ENCODE data around the gene MYLK2.

MYLK2 gene

DNA sequence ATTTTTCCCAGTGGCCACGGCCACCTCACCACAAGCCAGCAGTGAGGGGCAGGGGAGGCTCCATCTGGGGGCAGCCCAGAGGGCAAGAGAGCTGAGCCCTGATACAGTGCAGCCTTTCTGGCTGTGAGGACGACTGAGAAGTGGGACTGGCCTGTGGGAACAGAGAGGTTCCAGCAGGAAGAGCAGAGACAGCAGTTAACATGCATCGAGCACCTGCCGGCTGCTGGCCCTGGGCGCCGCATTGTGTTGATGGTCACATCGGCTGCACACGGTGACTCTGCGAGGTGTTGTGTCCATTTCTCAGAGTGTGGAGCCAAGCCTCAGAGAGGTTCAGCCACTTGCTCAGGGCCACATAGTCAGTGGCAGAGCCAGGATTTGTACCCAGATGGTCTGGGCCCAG is 16.4 kb downstream of the MYLK2 start:
- no peak for DNase-seq (ENCODE audit: low read depth in 3 of 3)

DNA sequence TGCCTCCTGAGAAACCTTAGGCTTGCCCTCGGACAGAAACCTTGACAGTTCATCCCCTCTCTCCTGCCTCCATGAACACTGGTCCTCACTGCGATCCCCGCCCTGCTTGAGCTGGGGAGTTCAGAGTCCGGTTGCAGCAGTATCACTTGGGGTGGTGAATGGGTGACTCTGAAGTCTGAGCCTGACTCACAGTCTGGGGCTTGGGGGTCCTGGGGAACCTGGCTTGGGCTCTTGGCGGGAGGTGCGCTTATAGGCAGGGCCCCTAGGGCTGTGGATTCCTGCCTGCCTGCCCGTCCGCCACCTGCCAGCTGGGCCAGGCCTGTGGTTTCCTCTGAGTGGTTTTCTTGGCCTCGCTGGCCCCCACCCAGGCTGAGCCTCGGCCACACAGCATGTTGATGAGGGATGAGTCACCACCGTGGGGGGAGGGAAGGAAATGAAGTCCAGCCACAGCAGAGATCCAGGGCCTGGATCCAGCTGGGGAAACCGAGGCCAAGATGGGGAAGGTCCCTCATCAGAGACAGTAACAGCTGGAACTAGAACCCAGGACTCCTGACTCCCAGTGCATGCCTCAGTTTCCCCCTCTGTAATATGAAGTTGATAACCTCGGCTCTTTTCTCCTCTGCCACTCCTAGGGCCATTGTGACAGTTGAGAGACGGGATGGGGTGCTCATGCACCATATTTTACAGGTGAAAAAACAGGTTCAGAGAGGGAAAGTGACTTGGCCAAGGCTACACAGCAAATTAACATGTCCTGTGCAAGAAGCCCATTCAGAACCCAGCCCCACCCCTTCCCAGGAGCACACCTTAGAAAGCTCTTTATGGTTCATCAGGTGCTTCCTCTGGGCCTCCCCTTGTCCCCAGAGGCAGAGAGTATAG is 17.1 kb downstream of the MYLK2 start:
- no peak for DNase-seq (ENCODE audit: low read depth in 3 of 3)

DNA sequence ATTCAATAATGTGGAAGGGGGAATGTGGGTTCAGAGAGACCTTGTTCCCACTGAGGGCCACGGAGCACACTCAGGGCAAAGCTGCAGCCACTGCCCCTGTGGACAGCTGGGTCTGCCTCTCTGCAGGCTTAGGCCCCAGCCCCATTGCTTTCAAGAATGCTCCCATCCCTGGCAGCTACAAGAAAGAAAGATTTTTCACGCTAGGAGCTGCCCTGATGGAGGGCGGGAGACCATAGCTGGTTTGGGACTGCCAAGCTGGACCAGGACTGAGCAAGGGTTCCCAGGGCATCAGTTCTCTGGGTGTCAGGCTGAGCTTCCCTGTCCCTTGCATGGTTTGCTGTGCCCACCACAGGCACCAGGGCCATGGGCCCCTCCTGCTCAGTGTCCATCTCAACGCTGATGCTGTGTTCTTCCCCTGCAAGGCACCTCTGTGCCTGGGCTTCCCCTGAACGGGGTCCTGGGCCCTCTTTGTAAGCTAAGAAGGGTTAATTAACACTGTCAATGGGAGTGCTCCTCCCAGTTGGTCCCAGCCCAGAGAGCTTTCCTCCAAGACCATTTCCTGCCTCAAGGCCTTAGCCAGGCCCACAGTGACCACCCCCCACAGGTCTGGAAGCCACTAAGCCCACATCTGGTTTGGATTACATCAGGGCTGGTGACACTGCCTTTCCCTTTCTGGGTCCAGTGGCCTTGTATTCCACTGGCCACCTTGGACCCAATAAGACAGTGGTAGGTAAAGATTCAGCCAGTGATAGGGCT is 17.9 kb downstream of the MYLK2 start:
- DNase-seq (ENCODE audit: low read depth in 3 of 3): no peak

DNA sequence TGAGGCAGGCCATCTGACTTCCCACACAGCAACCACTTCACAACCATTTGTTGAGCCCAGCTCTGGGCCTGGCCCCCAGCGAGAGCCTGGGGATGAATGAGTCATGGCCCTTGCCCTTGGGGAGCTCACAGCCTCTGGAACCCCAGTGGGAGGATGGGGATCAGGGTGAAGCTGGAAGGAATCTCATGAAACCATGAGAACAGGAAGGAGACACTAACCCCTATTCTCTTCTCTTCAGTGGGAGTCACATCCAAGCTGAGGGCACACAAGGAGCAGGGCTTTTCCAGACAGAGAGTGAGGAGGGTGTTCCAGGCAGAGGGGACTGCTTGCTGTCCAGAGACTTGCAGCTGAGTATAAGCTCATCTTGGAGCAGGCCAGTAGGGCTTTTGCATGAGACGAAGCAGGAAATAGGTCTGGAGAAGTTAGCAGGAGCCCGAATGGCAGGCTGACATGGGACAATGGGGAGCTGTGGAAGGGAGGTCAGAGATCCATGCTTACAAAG is 18.8 kb downstream of the MYLK2 start:
- no peak for DNase-seq (ENCODE audit: low read depth in 3 of 3)

- no peak for DNase-seq (ENCODE audit: low read depth in 3 of 3)
These were observed 19.6 kb downstream of the MYLK2 start for GRCh38 chr20:31838646-31839292.

DNA sequence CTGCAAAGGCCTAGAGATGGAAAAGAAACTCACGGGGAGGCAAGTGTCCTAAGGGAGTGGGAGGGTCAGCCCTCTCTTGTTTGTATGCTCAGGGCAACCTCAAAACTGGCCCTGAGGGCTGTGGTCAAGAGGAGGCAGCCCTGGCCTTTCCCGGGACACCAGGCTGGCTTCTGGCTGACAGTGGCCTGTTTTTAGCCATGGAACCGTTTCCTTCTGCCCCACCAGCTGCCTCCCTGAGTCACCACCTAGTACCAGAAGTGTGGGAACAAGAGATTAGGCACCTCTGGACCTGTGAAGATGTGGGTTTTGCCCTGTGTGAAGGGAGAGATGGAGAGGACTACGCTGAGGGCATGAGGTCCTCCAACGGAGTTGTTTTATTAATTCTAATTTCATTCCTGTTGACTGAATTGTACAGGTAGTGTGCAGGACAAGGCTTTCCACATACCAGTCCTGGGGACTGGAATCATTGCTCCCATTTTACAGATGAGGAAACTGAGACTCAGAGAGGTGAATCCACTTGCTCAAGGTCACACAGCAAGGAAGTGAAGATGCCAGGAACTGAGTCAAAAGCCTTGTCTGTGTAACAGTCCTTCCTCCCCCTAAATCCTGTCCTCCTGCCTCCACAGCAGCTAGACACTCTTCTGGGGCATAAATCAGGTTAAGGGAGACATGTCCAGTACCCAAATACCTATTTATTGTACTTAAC is 20.8 kb downstream of the MYLK2 start:
- no peak for DNase-seq (ENCODE audit: low read depth in 3 of 3)

- DNase-seq (ENCODE audit: low read depth in 3 of 3): no peak
These were observed 22.0 kb downstream of the MYLK2 start for GRCh38 chr20:31840906-31841816.

DNA sequence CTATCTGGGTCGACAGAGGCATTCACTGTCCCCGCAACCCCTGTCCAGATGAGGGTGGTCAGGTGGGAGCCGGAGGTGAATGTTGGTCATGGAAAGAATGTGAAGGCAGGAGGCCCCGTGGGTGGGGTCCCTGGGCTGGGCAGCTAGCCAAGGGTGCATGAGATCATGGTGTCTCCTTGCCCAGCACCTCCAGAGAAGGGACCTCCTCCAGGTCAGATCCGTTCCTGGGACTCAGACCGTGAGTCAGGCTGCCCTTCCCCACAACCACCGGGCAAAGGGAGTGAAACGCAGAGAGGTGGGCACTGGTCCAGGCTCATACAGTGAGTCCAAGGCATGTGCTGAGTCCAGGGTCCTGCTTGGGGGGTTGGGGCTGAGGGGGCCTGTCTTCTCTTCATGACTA is 22.8 kb downstream of the MYLK2 start:
- DNase-seq (ENCODE audit: low read depth in 3 of 3): no peak

DNA sequence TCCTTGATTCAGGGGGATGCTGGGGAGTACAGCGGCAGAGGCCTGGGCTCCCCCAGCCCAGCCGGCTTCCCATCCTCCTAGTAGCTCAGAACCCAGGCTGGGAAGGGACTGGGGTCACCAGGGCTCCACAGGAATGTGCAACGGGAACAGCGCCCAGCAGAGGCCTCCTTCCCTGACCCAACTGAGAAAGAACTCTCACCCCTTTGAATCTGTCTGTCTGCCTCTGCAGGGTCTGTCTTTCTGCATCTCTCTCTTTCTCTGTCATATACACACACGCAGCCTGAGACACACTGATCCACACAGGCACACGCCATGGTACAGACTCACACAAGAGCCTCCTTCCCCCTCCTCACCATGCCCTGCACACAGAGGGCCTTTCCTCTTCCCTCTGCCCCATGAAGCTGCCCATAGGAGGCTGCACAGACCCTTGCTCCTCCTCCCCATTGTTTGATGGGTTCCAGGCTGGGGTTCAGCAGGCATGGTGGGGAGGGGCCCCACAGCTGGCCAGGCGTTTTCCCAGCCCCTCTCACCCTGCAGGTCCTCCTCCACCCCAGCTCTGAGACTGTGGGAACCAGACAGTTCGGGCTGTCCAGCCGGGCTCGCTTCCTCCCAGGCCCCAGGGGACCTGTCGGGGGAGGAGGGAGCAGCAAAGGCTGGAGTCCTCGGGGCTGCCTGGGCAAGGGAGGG is 23.5 kb downstream of the MYLK2 start:
- no peak for DNase-seq (ENCODE audit: low read depth in 3 of 3)

DNA sequence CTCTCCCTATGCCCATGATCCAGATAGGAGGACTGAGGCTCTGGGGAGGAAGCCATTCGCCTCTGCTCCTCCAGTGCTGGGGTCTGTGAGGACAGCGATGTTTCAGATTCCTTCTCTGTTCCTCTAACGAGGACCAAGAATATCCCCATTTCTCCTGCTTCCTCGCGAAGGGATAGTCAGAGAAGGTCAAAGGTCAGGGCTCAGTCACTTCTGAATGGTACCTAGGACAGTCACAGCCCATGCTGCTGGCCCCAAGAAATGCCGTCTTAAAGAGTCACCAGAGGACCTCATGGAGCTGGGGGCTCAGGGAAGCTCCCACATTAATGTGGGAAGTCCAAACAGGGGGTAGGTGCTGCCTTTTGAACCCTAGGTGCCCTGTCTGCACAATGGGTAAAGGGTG is 24.1 kb downstream of the MYLK2 start:
- no peak for DNase-seq (ENCODE audit: low read depth in 3 of 3)

DNA sequence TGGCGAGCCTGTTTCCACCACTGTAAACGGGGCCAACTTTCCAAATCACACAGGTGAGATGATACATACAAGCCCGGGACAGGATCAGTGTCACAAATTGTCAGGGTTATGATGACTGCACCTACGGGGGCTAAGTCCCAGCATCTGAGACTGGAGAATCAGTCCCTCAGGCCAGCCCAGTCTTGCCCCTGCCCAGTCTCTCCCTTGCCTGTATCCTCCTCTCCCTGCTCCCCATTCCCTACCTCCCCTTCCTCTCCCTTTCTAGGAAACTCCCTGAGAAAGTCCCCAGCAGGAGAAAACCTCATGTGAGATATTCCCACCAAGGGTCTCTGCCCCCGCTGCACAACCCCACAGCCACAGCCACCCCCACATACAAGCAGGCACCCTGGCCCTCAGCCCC is 24.7 kb downstream of the MYLK2 start:
- no peak for DNase-seq (ENCODE audit: low read depth in 3 of 3)

- DNase-seq (ENCODE audit: low read depth in 3 of 3): no peak
These were observed 25.7 kb downstream of the MYLK2 start for GRCh38 chr20:31844737-31845299.

GRCh38 chr20:31845300-31845863 is 26.2 kb downstream of the MYLK2 start, which contains the start of gene FOXS1:
Gene FOXS1 (minus strand): TSS chr20:31845604. CDS start chr20:31845542, 62 bp downstream.
- no peak for DNase-seq (ENCODE audit: low read depth in 3 of 3)

- DNase-seq (ENCODE audit: low read depth in 3 of 3): no peak
These were observed 27.6 kb downstream of the MYLK2 start for GRCh38 chr20:31846793-31847138.

- DNase-seq (ENCODE audit: low read depth in 3 of 3): no peak
These were observed 29.2 kb downstream of the MYLK2 start for GRCh38 chr20:31848088-31848999.

DNA sequence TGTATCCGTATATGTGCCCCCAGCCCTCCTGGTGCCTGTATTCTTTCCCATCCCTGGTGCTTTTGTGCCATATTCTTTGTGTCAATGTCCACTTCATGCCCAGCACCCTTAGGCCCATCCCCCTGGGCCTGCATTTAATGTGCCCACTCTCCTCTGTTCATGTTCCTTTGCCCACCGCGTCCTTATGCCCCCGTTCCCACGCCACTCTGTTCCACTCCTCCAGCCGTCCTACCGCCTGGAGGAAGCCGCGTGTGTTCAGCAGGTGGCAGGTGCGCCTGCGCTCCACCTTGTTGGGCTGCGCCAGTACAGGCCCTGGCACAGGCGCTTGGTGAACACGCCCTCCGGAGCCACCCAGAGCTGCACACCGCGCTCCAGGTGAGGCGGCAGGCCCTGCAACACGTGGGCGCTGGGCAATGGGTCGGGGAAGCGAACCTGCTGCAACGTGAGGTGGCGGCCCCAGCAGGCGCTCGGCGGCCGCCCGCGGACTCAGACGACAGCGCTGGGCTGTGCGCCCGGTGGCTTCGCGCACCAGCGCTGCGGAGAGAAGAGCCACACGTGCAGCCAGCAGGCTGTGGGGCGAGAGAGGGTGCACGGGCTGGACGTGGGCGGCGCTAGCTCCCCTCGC is 30.3 kb downstream of the MYLK2 start:
- no peak for DNase-seq (ENCODE audit: low read depth in 3 of 3)

DNA sequence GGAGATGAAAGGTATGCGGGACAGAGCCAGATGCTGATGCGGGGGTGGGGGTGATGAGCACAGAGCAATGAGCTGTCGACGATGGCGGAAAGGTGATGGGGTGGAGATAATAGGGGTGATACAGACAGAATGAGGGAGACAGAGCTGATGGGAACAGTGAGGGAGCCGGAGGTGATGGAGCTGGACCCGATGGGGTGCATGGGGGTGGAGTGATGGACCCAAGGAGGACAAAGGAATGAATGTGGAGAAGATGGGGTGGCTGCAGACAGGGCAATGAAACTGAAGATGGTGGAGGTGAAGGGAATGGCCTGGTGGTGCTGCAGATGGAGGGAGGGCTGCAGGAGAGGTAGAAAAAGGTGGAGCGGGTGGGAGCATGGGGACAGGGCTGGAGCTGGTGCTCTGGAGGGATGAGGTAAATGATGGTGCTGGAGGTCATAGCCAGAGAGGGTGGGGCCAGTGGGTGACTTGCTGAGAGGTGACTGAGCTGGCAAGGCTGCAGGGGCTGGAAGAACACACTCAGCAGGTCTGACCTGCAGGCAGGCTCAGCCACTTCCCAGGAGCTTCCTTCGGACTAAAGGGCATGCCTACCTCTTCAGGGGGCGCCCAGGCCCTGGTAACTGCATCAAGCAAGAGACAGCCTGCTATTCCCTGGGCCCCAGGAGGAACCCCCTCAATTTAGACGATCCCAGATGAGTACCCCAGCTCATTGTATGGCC is 32.2 kb downstream of the MYLK2 start:
- DNase-seq (ENCODE audit: low read depth in 3 of 3): no peak

Measured in stimulated activated CD4-positive, alpha-beta T cell treated with anti-CD3 and anti-CD28 coated beads, TNF-alpha, amount 100 ng/mL, for 48 hours (primary cell).